ENCODE data around the gene ITGA5.
A peak's percentile ranks its signal among the peaks of the same experiment; 100 is the strongest.

DNA sequence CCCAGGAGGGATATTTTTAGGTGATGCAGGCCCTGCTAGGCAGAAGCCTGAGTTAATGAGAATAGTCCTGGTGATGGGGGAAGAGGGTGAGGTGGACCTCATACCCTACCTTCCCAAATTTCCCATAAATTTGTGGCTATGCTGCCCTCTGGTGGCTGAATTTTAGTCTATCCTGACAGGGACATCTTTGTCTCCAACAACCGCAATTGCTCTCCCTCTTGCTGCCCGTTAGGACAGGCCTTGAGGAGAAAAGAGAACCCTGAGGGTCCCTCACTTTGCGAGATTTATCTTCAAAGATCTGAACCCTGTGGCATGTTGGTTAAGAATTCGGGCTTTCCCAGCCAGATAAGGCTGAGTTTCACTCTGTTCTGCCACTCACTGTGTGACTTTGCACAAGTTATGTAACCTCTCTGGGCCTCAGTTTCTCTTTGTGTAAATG is 24.8 kb downstream of the ITGA5 start:
- TF ChIP-seq EZH2 (IDR thresholded peaks at IDR 0.05; ENCODE audit: borderline replicate concordance, low read depth, low read length, severe bottlenecking), result no peak
- TF ChIP-seq, protein P1, sequence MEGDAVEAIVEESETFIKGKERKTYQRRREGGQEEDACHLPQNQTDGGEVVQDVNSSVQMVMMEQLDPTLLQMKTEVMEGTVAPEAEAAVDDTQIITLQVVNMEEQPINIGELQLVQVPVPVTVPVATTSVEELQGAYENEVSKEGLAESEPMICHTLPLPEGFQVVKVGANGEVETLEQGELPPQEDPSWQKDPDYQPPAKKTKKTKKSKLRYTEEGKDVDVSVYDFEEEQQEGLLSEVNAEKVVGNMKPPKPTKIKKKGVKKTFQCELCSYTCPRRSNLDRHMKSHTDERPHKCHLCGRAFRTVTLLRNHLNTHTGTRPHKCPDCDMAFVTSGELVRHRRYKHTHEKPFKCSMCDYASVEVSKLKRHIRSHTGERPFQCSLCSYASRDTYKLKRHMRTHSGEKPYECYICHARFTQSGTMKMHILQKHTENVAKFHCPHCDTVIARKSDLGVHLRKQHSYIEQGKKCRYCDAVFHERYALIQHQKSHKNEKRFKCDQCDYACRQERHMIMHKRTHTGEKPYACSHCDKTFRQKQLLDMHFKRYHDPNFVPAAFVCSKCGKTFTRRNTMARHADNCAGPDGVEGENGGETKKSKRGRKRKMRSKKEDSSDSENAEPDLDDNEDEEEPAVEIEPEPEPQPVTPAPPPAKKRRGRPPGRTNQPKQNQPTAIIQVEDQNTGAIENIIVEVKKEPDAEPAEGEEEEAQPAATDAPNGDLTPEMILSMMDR (IDR thresholded peaks at IDR 0.05; ENCODE audit: borderline replicate concordance, extremely low read depth, low read length, poor library complexity, severe bottlenecking), result peak; percentile 84
